ENCODE results near the gene TMEM203.

GRCh38 chr9:137217276-137218211 lies 12.1 kb upstream of the TMEM203 start:
- TF ChIP-seq FOXJ3 (CRISPR knock-in tag; IDR thresholded peaks at IDR 0.05; ENCODE audit: borderline replicate concordance) (no peak), ZBTB14 (CRISPR knock-in tag; IDR thresholded peaks at IDR 0.05) (no peak), ZBTB34 (CRISPR knock-in tag; IDR thresholded peaks at IDR 0.05) (no peak), CTCF (CRISPR knock-in tag; IDR thresholded peaks at IDR 0.05) (peak; percentile 50), HDAC1 (CRISPR knock-in tag; IDR thresholded peaks at IDR 0.05) (peak; percentile 12; the same call in 1 of the 2 replicates), PREB (CRISPR knock-in tag; IDR thresholded peaks at IDR 0.05) (no peak), CEBPZ (IDR thresholded peaks at IDR 0.05; ENCODE audit: low read length) (no peak), POLR2AphosphoS5 (IDR thresholded peaks at IDR 0.05; ENCODE audit: low read depth, low read length) (peak; percentile 86)
